ENCODE measurements around the gene YWHAE. TPM values are rescaled to one million over a fixed set of nuclear protein-coding genes. Genes with fewer than 3 reads are reported as not detected.
"Not testable (repeated sequence)": the region's sequence is repeated elsewhere in the genome, so short reads cannot be mapped to it uniquely, and the experiment has no call there.

Gene YWHAE
- total RNA-seq (1,409 and 2,297 TPM in 2 replicates), polyA plus RNA-seq (658 and 685 TPM in 2 replicates)

DNA sequence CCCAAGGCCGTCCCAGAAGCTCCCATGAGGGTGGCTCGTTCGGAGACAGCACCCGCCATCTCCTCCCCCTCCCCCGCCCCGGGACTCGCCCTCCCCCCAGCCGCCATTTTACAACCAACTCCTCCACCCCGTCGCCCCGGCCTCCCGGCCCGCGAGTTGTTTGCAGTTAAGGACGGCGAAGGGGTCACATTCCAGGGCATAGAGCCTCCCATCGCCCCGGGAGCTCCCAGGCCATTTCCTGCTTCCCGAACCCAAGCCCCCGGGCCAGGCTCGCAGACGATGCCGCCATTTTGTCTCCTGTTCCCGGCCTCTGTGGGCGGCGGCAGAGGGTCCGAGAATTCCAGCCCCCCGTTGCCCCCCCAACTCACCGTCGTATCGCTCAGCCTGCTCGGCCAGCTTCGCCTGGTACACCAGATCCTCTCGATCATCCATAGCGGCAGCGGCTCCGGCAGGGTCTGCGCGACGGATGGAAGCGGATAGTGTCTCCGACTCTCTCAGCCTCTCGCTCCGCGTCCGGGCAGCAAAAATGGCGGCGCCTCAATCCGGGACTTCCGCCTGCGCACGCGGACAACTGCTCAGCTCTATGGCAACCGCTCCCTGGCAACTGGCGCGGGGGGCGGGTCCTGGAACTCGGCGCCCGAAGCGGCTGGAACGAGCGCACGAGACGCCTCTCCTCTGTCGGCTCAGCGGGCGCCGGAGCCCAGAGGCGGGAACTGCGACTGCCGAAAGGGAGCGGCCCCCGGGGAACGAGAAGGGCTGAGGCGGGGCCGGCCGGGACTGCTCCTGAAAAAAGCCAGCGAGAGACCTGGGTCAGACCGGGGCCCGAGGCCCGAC is at the start of gene YWHAE:
Gene YWHAE, minus strand, starts transcription at position 544 of the 834 bp plus-strand sequence. Its CDS starts 112 bp downstream, at position 432.
- peak within 1 kb of the TSS; percentile 99 for H3K27ac ChIP-seq
- H3K9me3 ChIP-seq (ENCODE audit: low read depth): no peaks in the 10 kb centered on the region
- peak; percentile 97 to 98 for DNase-seq (ENCODE audit: low read depth in 1 of 2, low spot score in 1 of 2)
- peaks cover 8% of the 10 kb centered on the region for H3K4me1 ChIP-seq (ENCODE audit: low read depth)
- peak within 1 kb of the TSS; percentile 86 for H3K4me3 ChIP-seq
- H3K36me3 ChIP-seq: no peaks in the 10 kb centered on the region
- no peaks in the 10 kb centered on the region for H3K27me3 ChIP-seq
- TF ChIP-seq, protein P1, sequence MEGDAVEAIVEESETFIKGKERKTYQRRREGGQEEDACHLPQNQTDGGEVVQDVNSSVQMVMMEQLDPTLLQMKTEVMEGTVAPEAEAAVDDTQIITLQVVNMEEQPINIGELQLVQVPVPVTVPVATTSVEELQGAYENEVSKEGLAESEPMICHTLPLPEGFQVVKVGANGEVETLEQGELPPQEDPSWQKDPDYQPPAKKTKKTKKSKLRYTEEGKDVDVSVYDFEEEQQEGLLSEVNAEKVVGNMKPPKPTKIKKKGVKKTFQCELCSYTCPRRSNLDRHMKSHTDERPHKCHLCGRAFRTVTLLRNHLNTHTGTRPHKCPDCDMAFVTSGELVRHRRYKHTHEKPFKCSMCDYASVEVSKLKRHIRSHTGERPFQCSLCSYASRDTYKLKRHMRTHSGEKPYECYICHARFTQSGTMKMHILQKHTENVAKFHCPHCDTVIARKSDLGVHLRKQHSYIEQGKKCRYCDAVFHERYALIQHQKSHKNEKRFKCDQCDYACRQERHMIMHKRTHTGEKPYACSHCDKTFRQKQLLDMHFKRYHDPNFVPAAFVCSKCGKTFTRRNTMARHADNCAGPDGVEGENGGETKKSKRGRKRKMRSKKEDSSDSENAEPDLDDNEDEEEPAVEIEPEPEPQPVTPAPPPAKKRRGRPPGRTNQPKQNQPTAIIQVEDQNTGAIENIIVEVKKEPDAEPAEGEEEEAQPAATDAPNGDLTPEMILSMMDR (IDR thresholded peaks at IDR 0.05; ENCODE audit: low read depth, low read length): no peak

DNA sequence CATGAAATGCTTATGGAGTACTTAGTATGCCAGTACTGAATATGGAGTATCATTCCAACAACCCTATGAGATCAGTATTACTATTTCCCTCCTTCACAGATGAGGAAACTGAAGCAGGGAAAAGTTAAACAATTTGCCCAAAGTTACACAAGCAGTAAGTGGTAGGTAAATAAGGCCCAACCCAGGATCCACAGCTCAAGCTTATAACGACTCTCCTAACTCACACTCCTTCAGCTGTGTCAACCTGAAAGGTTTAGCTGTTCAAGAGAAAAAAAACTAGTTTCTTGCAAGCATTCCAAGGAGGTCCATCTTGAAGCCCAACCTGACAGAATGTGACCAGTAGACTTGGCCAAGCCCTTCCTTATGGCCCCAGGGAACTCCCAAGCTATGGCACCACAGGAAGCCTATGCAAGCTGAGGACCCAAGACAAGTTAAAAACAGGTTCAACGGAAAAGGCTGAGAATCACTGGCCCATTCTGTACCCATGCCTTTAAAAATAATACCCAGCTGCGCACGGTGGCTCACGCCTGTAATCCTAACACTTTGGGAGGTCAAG is 49.5 kb upstream of the YWHAE start:
- no peak overlapping the region for H3K4me3 ChIP-seq
- H3K27me3 ChIP-seq: no peaks in the 10 kb centered on the region
- no peaks in the 10 kb centered on the region for H3K9me3 ChIP-seq (ENCODE audit: low read depth)
- no peak overlapping the region for H3K27ac ChIP-seq
- TF ChIP-seq, protein P1 (IDR thresholded peaks at IDR 0.05; ENCODE audit: low read depth, low read length): no peak
- DNase-seq (ENCODE audit: low read depth in 1 of 2, low spot score in 1 of 2): no peak
- H3K4me1 ChIP-seq (ENCODE audit: low read depth): peaks cover 2% of the 10 kb centered on the region
- no peaks in the 10 kb centered on the region for H3K36me3 ChIP-seq

- Histone ChIP-seq H3K9me3 (ENCODE audit: low read depth) (no peaks in the 10 kb centered on the region), H3K4me3 (no peak overlapping the region), H3K27ac (peak overlapping the region; percentile 8), H3K36me3 (no peaks in the 10 kb centered on the region), H3K27me3 (no peaks in the 10 kb centered on the region), H3K4me1 (ENCODE audit: low read depth) (no peaks in the 10 kb centered on the region)
- peak in 1 of 2 donors; percentile 45 for DNase-seq (ENCODE audit: low read depth in 1 of 2, low spot score in 1 of 2)
- TF ChIP-seq, protein P1 (IDR thresholded peaks at IDR 0.05; ENCODE audit: low read depth, low read length): no peak
Observed at GRCh38 chr17:1447052-1447451, 47.0 kb upstream of the YWHAE start.

DNA sequence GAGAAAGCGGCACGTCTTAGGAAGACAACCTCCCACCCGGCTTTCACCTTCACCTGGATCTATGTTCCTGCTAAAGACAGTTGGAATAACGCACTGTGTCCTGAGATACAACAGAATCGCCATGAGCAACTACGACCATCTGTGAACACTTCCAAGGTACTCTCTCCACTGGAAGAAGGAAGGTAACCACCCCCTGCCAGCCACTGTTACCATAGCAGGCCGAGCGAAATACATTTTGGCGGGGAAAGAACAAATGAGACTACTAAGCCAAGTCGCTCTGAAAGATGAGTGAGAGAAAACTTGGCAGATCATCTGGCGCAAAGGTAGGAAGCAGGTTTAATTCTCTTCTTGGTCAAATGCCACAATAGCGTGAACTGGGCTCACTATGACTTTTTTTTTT is 46.2 kb upstream of the YWHAE start:
- TF ChIP-seq, protein P1 (IDR thresholded peaks at IDR 0.05; ENCODE audit: low read depth, low read length): no peak
- no peaks in the 10 kb centered on the region for H3K36me3 ChIP-seq

GRCh38 chr17:1445695-1446094 is 45.7 kb upstream of the YWHAE start:
- not testable (repeated sequence) for H3K4me3 ChIP-seq; H3K9me3 ChIP-seq (ENCODE audit: low read depth); H3K27ac ChIP-seq; H3K4me1 ChIP-seq (ENCODE audit: low read depth); DNase-seq (ENCODE audit: low read depth in 1 of 2, low spot score in 1 of 2); H3K27me3 ChIP-seq; H3K36me3 ChIP-seq

More for the DNA sequence above, 46.2 kb upstream of the YWHAE start:
- DNase-seq (ENCODE audit: low read depth in 1 of 2, low spot score in 1 of 2): no peak
- H3K27me3 ChIP-seq: no peaks in the 10 kb centered on the region
- H3K4me1 ChIP-seq (ENCODE audit: low read depth): no peaks in the 10 kb centered on the region
- no peak overlapping the region for H3K4me3 ChIP-seq
- H3K27ac ChIP-seq: no peak overlapping the region
- H3K9me3 ChIP-seq (ENCODE audit: low read depth): no peaks in the 10 kb centered on the region

GRCh38 chr17:1442721-1443120 is 42.7 kb upstream of the YWHAE start:
- not testable (repeated sequence) for H3K4me1 ChIP-seq (ENCODE audit: low read depth); H3K27ac ChIP-seq; DNase-seq (ENCODE audit: low read depth in 1 of 2, low spot score in 1 of 2); H3K9me3 ChIP-seq (ENCODE audit: low read depth); H3K36me3 ChIP-seq; H3K27me3 ChIP-seq; H3K4me3 ChIP-seq

Data from cardiac muscle cell (in vitro differentiated cells and primary cell).